Astrocyte (in vitro differentiated cells and primary cell): ENCODE measurements around the gene PLXNC1. TPM values are rescaled to one million over a fixed set of nuclear protein-coding genes. Genes with fewer than 3 reads are reported as not detected.

ENCODE experiments used
- DNase-seq: peaks from one replicate; pipeline ENCODE4 v3.0.0-alpha.2; 2010; ENCODE audit warnings: low read depth
- FAIRE-seq: peaks from 2 replicates; lab custom pipeline; 2011; peaks lifted over from hg19 to GRCh38; lab: Jason Lieb, UNC
- H2AFZ ChIP-seq: 2 replicates; pipeline ENCODE4 v1.6.0; 2012; ENCODE audit warnings: low read depth, low read length, inconsistent platforms
- H3K27ac ChIP-seq: 2 replicates; pipeline ENCODE4 v1.5.1; 2011; ENCODE audit warnings: low read depth, low read length, inconsistent platforms
- H3K27me3 ChIP-seq: 2 replicates; pipeline ENCODE4 v1.6.0; 2011; ENCODE audit warnings: low read length, inconsistent platforms; ENCODE audit not compliant: insufficient read depth
- H3K36me3 ChIP-seq: 2 replicates; pipeline ENCODE4 v1.5.1; 2011; ENCODE audit warnings: low read length, inconsistent platforms; ENCODE audit not compliant: insufficient read depth
- H3K4me1 ChIP-seq: 2 replicates; pipeline ENCODE4 v1.5.1; 2011; ENCODE audit warnings: low read length, inconsistent platforms; ENCODE audit not compliant: insufficient read depth
- H3K4me2 ChIP-seq: 2 replicates; pipeline ENCODE4 v1.6.0; 2012; ENCODE audit warnings: low read length, inconsistent platforms
- H3K4me3 ChIP-seq: 2 replicates; pipeline ENCODE4 v1.5.1; 2011; ENCODE audit warnings: low read depth, mild to moderate bottlenecking, low read length, inconsistent platforms; ENCODE audit not compliant: insufficient read depth
- H3K79me2 ChIP-seq: 2 replicates; pipeline ENCODE4 v1.6.0; 2012; ENCODE audit warnings: mild to moderate bottlenecking, low read length, inconsistent platforms; ENCODE audit not compliant: insufficient read depth
- H3K9ac ChIP-seq: 2 replicates; pipeline ENCODE4 v1.6.0; 2012; ENCODE audit warnings: mild to moderate bottlenecking, low read length, inconsistent platforms
- H3K9me3 ChIP-seq: 2 replicates; pipeline ENCODE4 v1.5.1; 2012; ENCODE audit warnings: low read depth, mild to moderate bottlenecking, low read length, inconsistent platforms; ENCODE audit not compliant: insufficient read depth
- H4K20me1 ChIP-seq: 2 replicates; pipeline ENCODE4 v1.6.0; 2012; ENCODE audit warnings: low read length, inconsistent platforms; ENCODE audit not compliant: insufficient read depth
- H3K27ac Mint-ChIP-seq: one replicate; pipeline ENCODE4 v1.8.0; 2021; ENCODE audit warnings: mild to moderate bottlenecking, mixed read lengths; ENCODE audit not compliant: unreplicated experiment
- H3K27me3 Mint-ChIP-seq: one replicate; pipeline ENCODE4 v1.8.0; 2021; ENCODE audit warnings: low read depth, mixed read lengths; ENCODE audit not compliant: unreplicated experiment
- H3K36me3 Mint-ChIP-seq: one replicate; pipeline ENCODE4 v1.8.0; 2021; ENCODE audit warnings: low read depth, mixed read lengths; ENCODE audit not compliant: unreplicated experiment
- H3K4me1 Mint-ChIP-seq: one replicate; pipeline ENCODE4 v1.8.0; 2021; ENCODE audit warnings: low read depth, mixed read lengths; ENCODE audit not compliant: unreplicated experiment
- H3K4me3 Mint-ChIP-seq: one replicate; pipeline ENCODE4 v1.8.0; 2021; ENCODE audit warnings: mild to moderate bottlenecking, moderate library complexity, mixed read lengths; ENCODE audit not compliant: unreplicated experiment
- H3K9me3 Mint-ChIP-seq: one replicate; pipeline ENCODE4 v1.8.0; 2021; ENCODE audit warnings: mild to moderate bottlenecking, mixed read lengths; ENCODE audit not compliant: unreplicated experiment
- EZH2 ChIP-seq: IDR thresholded peaks from 2 replicates; pipeline ENCODE4 v1.6.1; 2012; ENCODE audit warnings: mild to moderate bottlenecking, low read length, inconsistent platforms; ENCODE audit not compliant: insufficient read depth
- total RNA-seq: library from RNA; stranded (reverse); gene quantifications from 2 replicates; pipeline ENCODE4 v1.2.1, GENCODE V29; 2021
- TF ChIP-seq, protein P1 (sequence below): IDR thresholded peaks from 2 replicates; pipeline ENCODE4 v1.5.1; 2011; ENCODE audit warnings: low read depth, mild to moderate bottlenecking, inconsistent platforms, low read length, moderate library complexity; ENCODE audit not compliant: insufficient read depth

PLXNC1 gene
- total RNA-seq, 1 donor from 2014 or later = 6.9 TPM

DNA sequence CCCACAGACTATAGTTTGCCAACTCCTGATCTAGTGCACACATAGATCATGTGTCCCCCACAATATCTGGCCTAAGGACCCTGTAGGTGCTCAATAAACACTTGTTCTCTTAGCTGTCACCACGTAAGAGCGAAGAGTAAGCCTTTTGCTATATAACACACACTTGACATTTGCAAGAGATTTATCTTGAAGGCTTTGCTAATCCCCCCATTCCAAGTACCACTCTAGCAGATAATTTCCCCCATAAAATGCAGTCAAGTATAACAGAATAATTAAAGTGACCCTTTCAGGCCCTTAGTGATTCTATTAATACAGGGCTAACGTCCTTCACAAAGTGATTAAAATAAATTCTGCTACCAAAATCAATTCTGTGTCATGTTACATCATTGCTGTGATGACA, 87.5 kb downstream of the PLXNC1 start:
- FAIRE-seq = no peak

DNA sequence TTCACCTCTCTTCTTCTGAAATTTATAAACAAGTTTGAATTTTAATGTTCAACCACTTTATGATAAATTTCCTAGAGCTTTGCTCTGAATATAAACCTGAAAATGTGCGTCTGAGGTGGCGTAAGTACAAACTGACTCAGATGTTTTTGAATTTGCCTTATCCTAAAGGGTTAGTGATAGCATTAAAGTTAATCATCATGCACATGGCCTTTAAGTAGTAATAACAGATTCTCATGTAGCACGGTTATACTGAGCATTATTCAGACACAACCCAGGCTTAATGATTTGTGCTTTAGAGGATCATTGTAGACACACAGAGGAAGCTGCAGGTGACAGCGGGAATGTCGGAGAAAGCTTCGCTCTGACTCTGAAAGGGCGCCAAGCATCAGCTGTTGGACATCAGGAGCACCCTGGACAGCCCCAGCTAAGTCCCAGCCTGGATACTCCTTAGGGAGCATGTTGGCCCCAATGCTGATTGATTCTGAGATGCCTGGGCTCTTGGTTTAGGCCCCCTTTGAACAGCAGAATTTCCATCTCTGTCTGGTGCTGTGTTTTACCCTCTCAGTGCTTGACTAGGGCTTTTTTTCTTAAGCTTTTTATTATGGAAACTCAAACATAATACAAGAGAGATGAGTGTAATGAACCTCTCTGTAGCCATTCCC, 91.1 kb downstream of the PLXNC1 start:
- no peak for FAIRE-seq
- H3K27me3 ChIP-seq = peaks cover 23% of the 10 kb centered on the region
- no peak overlapping the region for H3K27ac ChIP-seq
- H3K36me3 ChIP-seq = no peaks in the 10 kb centered on the region
- TF ChIP-seq, protein P1, sequence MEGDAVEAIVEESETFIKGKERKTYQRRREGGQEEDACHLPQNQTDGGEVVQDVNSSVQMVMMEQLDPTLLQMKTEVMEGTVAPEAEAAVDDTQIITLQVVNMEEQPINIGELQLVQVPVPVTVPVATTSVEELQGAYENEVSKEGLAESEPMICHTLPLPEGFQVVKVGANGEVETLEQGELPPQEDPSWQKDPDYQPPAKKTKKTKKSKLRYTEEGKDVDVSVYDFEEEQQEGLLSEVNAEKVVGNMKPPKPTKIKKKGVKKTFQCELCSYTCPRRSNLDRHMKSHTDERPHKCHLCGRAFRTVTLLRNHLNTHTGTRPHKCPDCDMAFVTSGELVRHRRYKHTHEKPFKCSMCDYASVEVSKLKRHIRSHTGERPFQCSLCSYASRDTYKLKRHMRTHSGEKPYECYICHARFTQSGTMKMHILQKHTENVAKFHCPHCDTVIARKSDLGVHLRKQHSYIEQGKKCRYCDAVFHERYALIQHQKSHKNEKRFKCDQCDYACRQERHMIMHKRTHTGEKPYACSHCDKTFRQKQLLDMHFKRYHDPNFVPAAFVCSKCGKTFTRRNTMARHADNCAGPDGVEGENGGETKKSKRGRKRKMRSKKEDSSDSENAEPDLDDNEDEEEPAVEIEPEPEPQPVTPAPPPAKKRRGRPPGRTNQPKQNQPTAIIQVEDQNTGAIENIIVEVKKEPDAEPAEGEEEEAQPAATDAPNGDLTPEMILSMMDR = no peak
- TF ChIP-seq EZH2 = no peak
- Mint-ChIP-seq H3K9me3 (no peaks in the 10 kb centered on the region), H3K27ac (no peak overlapping the region), H3K36me3 (no peaks in the 10 kb centered on the region), H3K4me1 (peaks cover 3% of the 10 kb centered on the region), H3K27me3 (peaks cover 6% of the 10 kb centered on the region), H3K4me3 (no peak overlapping the region)
- DNase-seq = no peak
- no peak overlapping the region for H2AFZ ChIP-seq
- no peak overlapping the region for H3K4me3 ChIP-seq
- H4K20me1 ChIP-seq = no peaks in the 10 kb centered on the region
- no peaks in the 10 kb centered on the region for H3K4me1 ChIP-seq
- H3K79me2 ChIP-seq = no peaks in the 10 kb centered on the region
- no peak overlapping the region for H3K9ac ChIP-seq
- H3K4me2 ChIP-seq = no peak overlapping the region
- H3K9me3 ChIP-seq = no peaks in the 10 kb centered on the region

More for the DNA sequence above, 87.5 kb downstream of the PLXNC1 start:
- Mint-ChIP-seq H3K9me3 (no peaks in the 10 kb centered on the region), H3K36me3 (no peaks in the 10 kb centered on the region), H3K4me1 (peaks cover 2% of the 10 kb centered on the region), H3K27ac (no peak overlapping the region), H3K27me3 (peaks cover 6% of the 10 kb centered on the region), H3K4me3 (no peak overlapping the region)
- Histone ChIP-seq H3K4me1 (no peaks in the 10 kb centered on the region), H3K9ac (no peak overlapping the region), H3K79me2 (no peaks in the 10 kb centered on the region), H3K36me3 (no peaks in the 10 kb centered on the region), H3K4me3 (no peak overlapping the region), H2AFZ (no peak overlapping the region), H3K9me3 (no peaks in the 10 kb centered on the region), H3K27ac (no peak overlapping the region), H4K20me1 (no peaks in the 10 kb centered on the region), H3K27me3 (peaks cover 17% of the 10 kb centered on the region), H3K4me2 (no peak overlapping the region)
- no peak for DNase-seq
- TF ChIP-seq EZH2 = no peak
- TF ChIP-seq, protein P1 = no peak

DNA sequence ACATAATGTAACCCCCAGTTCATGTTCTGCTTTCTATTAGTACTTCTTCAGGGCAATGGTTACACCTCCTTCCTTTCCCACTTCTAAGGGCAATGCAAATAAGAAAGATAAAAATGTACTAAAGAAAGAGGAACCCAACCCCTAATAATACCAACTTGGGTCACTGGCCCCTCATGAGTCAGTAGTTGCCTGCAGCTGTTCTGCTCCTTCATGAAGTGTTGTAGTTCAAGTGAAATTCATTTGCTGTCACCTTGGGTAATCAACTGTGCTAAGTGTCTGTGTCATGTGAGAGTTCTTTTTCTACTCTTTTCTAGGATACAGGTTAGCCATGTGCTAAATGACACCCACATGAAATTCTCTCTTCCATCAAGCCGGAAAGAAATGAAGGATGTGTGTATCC, 91.8 kb downstream of the PLXNC1 start:
- no peak overlapping the region for H3K27ac ChIP-seq
- Mint-ChIP-seq H3K27me3 (peaks cover 6% of the 10 kb centered on the region), H3K4me1 (peaks cover 8% of the 10 kb centered on the region), H3K9me3 (peaks cover 1% of the 10 kb centered on the region), H3K27ac (no peak overlapping the region), H3K4me3 (no peak overlapping the region), H3K36me3 (no peaks in the 10 kb centered on the region)
- no peak overlapping the region for H3K4me3 ChIP-seq
- H4K20me1 ChIP-seq = no peaks in the 10 kb centered on the region
- H3K36me3 ChIP-seq = no peaks in the 10 kb centered on the region
- no peak for TF ChIP-seq EZH2
- TF ChIP-seq, protein P1 = no peak
- H3K4me1 ChIP-seq = no peaks in the 10 kb centered on the region
- H2AFZ ChIP-seq = no peak overlapping the region
- DNase-seq (no peak), FAIRE-seq (no peak)
- H3K9ac ChIP-seq = no peak overlapping the region
- H3K4me2 ChIP-seq = no peak overlapping the region
- H3K27me3 ChIP-seq = peaks cover 23% of the 10 kb centered on the region
- no peaks in the 10 kb centered on the region for H3K9me3 ChIP-seq
- H3K79me2 ChIP-seq = no peaks in the 10 kb centered on the region
